ENCODE results near the gene TTF1.

TTF1 gene

GRCh38 chr9:132406554-132407122, at the start of gene TTF1:
TTF1 (minus strand) TSS chr9:132406840; CDS start chr9:132402821, 4,019 bp downstream.
- peak; percentile 98 for DNase-seq

GRCh38 chr9:132456241-132456640, 49.6 kb upstream of the TTF1 start:
- DNase-seq = no peak

- no peak for DNase-seq
These were observed 44.6 kb upstream of the TTF1 start for GRCh38 chr9:132451276-132451675.

- no peak for DNase-seq
These were observed 41.3 kb upstream of the TTF1 start for GRCh38 chr9:132447902-132448301.

- DNase-seq = peak; percentile 11
These were observed 40.7 kb upstream of the TTF1 start for GRCh38 chr9:132447346-132447745.

- no peak for DNase-seq
These were observed 40.2 kb upstream of the TTF1 start for GRCh38 chr9:132446887-132447286.

- no peak for DNase-seq
These were observed 37.4 kb upstream of the TTF1 start for GRCh38 chr9:132443951-132444607.

- DNase-seq = no peak
These were observed 34.8 kb upstream of the TTF1 start for GRCh38 chr9:132441404-132441803.

GRCh38 chr9:132440735-132441134, 34.1 kb upstream of the TTF1 start:
- DNase-seq = no peak

- DNase-seq = no peak
These were observed 32.5 kb upstream of the TTF1 start for GRCh38 chr9:132439153-132439552.

- no peak for DNase-seq
These were observed 28.2 kb upstream of the TTF1 start for GRCh38 chr9:132434881-132435280.

- DNase-seq = no peak
These were observed 24.4 kb upstream of the TTF1 start for GRCh38 chr9:132430998-132431397.

GRCh38 chr9:132426639-132427414, 20.2 kb upstream of the TTF1 start:
- DNase-seq = no peak

GRCh38 chr9:132425675-132426062, 19.0 kb upstream of the TTF1 start:
- no peak for DNase-seq

GRCh38 chr9:132424857-132425674, 18.4 kb upstream of the TTF1 start:
- no peak for DNase-seq

- peak; percentile 43 for DNase-seq
These were observed 16.9 kb upstream of the TTF1 start for GRCh38 chr9:132423503-132423902.

- no peak for DNase-seq
These were observed 15.9 kb upstream of the TTF1 start for GRCh38 chr9:132422574-132422973.

- no peak for DNase-seq
These were observed 12.2 kb upstream of the TTF1 start for GRCh38 chr9:132418726-132419363.

GRCh38 chr9:132415181-132415580, 8.5 kb upstream of the TTF1 start:
- DNase-seq = no peak

- no peak for DNase-seq
These were observed 8.1 kb upstream of the TTF1 start for GRCh38 chr9:132414731-132415130.

- no peak for DNase-seq
These were observed 7.3 kb upstream of the TTF1 start for GRCh38 chr9:132413926-132414325.

GRCh38 chr9:132412089-132412488, 5.4 kb upstream of the TTF1 start:
- peak; percentile 45 for DNase-seq

- DNase-seq = peak; percentile 76
These were observed 4.5 kb upstream of the TTF1 start for GRCh38 chr9:132411091-132411508.

All from hematopoietic multipotent progenitor cell treated with erythropoietin and hydrocortisone succinate and interleukin-3 and kit ligand, for 6 days (in vitro differentiated cells).